ENCODE results near the gene MXD4. TPM values are rescaled to one million over a fixed set of nuclear protein-coding genes. Genes with fewer than 3 reads are reported as not detected.

Gene MXD4
- total RNA-seq, 1 donor from 2014 or later = 80.3 TPM

DNA sequence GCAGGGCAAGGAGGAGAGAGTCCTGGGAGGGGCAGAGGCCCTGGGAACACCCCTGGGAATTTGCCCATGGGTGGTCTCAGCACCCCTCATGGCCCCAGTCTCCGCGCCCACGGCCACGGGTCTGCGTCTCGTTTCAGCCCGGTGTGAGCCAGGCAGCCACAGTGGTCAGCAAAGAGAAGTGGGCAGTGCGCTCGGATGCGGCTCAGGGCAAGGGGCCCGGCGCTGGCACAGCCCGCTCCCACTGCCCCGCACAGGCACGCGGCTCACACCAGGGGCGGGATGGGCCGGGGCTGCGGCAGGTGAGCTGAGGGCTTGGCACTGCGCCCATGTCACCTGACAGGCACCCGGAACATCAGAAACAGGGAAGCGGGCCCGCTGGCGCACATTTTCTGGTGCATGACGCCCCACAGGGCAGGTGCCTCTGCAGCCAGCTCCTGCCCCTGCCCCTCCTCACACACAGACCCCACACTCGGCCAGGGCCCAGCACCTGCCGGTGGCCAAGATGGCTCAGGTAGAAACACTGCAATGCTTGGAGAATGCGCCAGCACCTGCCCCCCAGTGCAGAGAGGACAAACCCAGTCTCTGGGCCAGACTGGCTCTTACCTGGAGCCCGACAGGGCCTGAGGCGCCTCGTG, 41.9 kb upstream of the MXD4 start:
- Mint-ChIP-seq H3K27me3 (ENCODE audit: low read depth) (peaks cover 3% of the 10 kb centered on the region), H3K27ac (ENCODE audit: unreplicated experiment) (no peak overlapping the region), H3K4me1 (ENCODE audit: low read depth) (no peaks in the 10 kb centered on the region), H3K4me3 (ENCODE audit: unreplicated experiment) (no peak overlapping the region), H3K9me3 (ENCODE audit: low read depth) (peaks cover 17% of the 10 kb centered on the region), H3K36me3 (ENCODE audit: low read depth) (peaks cover 4% of the 10 kb centered on the region)
- TF ChIP-seq, protein P1, sequence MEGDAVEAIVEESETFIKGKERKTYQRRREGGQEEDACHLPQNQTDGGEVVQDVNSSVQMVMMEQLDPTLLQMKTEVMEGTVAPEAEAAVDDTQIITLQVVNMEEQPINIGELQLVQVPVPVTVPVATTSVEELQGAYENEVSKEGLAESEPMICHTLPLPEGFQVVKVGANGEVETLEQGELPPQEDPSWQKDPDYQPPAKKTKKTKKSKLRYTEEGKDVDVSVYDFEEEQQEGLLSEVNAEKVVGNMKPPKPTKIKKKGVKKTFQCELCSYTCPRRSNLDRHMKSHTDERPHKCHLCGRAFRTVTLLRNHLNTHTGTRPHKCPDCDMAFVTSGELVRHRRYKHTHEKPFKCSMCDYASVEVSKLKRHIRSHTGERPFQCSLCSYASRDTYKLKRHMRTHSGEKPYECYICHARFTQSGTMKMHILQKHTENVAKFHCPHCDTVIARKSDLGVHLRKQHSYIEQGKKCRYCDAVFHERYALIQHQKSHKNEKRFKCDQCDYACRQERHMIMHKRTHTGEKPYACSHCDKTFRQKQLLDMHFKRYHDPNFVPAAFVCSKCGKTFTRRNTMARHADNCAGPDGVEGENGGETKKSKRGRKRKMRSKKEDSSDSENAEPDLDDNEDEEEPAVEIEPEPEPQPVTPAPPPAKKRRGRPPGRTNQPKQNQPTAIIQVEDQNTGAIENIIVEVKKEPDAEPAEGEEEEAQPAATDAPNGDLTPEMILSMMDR (IDR thresholded peaks at IDR 0.05) = no peak
- DNase-seq (ENCODE audit: low spot score) = no peak

DNA sequence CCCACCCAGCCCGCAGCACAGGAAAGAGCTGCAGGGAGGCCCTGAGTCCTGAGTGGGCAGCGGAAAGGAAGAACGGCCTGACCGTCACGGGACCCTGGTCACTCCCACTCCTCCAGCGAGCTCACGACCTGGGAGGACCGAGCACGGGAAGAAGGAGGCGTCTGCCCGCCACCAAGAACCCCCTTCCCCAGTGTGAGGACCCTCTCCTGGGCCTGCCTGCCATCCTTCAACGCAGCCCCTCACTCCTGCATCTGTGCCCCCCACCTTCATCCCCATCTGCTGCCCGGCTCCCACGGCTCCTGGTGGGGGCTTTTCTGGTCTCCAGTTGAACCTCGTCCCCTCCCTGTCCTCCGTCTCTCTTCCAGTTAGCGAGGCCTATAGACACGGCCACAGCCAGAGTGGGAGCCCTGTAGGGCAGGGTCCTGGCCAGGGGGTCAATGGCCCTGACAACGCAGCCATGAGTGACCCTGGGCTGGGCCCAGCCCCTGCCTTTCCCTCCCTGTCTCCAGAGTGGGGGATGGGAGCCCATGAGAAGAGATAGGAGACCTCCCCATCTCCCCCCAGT, 41.3 kb upstream of the MXD4 start:
- Mint-ChIP-seq H3K27ac (ENCODE audit: unreplicated experiment) (no peak overlapping the region), H3K4me3 (ENCODE audit: unreplicated experiment) (no peak overlapping the region), H3K9me3 (ENCODE audit: low read depth) (peaks cover 17% of the 10 kb centered on the region), H3K4me1 (ENCODE audit: low read depth) (no peaks in the 10 kb centered on the region), H3K27me3 (ENCODE audit: low read depth) (peaks cover 2% of the 10 kb centered on the region), H3K36me3 (ENCODE audit: low read depth) (peaks cover 4% of the 10 kb centered on the region)
- TF ChIP-seq, protein P1 (IDR thresholded peaks at IDR 0.05) = no peak
- DNase-seq (ENCODE audit: low spot score) = no peak

DNA sequence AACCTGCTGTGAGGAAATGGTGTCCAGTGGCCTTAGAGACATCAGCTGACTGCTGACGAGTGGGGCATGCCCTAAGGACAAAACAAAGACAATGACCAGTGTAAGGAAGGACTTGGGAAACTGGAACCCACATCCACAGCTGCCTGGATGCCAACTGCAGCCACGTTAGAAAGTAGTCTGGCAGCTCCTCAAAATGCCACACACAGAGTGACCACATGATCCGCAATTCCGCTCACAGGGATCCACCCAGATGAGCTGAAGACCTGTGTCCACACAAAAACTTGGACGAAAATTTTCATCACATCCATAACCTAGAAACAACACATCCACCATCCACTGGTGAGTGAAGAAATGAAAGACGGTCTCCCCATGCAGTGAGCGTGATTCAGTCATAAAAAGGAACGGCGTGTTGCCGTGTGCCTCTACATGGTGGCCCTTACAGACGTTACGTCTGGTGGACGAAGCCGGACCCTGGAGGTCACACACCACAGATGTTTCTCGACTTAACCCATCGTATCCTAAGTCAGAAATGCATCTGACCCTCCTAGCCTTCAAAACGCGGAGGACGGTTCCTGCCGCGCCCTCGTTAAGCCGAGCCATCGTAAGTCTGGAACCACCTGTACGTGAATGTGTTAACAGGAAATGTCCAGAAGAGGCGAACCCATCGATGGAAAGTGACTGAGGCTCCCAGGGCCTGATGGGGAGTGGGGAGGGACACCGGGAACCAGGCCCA, 40.6 kb upstream of the MXD4 start:
- Mint-ChIP-seq H3K9me3 (ENCODE audit: low read depth) (peaks cover 12% of the 10 kb centered on the region), H3K27me3 (ENCODE audit: low read depth) (peaks cover 8% of the 10 kb centered on the region), H3K27ac (ENCODE audit: unreplicated experiment) (no peak overlapping the region), H3K4me1 (ENCODE audit: low read depth) (no peaks in the 10 kb centered on the region), H3K4me3 (ENCODE audit: unreplicated experiment) (no peak overlapping the region), H3K36me3 (ENCODE audit: low read depth) (peaks cover 7% of the 10 kb centered on the region)
- TF ChIP-seq, protein P1 (IDR thresholded peaks at IDR 0.05) = no peak
- no peak for DNase-seq (ENCODE audit: low spot score)

DNA sequence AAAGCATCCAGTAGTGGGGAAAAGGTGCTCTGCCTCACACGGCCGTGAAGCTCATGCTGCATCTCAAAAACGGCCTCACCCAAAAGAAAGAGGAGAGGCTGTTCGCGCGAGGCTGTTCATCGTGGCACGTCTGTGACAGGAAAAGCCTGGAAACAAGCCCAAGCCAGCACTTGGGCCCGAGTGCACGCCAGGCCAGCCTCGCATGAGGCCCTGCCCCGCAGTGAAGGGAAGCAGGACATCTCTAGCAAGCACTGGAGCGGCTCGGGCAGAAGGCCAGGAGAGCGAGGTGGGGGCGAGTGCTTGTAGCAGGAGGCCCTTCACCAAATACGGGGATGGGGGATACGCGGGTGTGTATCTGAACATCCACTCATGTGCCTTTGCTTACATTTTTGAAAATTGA, 39.9 kb upstream of the MXD4 start:
- H3K9me3 Mint-ChIP-seq (ENCODE audit: low read depth) = peaks cover 8% of the 10 kb centered on the region
- no peaks in the 10 kb centered on the region for H3K4me1 Mint-ChIP-seq (ENCODE audit: low read depth)
- H3K27ac Mint-ChIP-seq (ENCODE audit: unreplicated experiment) = no peak overlapping the region
- peaks cover 8% of the 10 kb centered on the region for H3K36me3 Mint-ChIP-seq (ENCODE audit: low read depth)
- H3K4me3 Mint-ChIP-seq (ENCODE audit: unreplicated experiment) = no peak overlapping the region
- TF ChIP-seq, protein P1 (IDR thresholded peaks at IDR 0.05) = no peak
- H3K27me3 Mint-ChIP-seq (ENCODE audit: low read depth) = peaks cover 10% of the 10 kb centered on the region
- no peak for DNase-seq (ENCODE audit: low spot score)

DNA sequence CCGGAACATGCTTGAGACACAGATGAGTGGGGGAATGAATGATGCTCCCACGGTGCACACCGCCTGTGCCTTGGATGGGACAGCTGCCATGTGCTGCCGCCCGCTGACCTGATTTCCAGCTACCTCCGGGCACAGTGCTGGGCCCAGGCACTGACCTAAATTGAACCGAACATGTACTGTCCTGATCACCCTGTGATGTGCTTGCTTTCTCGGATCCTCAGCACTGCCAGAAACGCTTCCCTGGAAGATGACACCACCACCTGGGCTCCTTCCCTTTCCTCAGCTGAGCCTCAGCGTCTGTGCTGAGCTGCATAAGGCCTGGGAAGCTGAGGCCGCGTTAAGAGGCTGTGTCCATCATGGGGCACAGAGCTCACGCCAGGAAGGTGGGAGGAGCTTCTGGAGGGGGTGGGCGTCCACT, 39.3 kb upstream of the MXD4 start:
- Mint-ChIP-seq H3K27ac (ENCODE audit: unreplicated experiment) (no peak overlapping the region), H3K27me3 (ENCODE audit: low read depth) (peaks cover 10% of the 10 kb centered on the region), H3K4me3 (ENCODE audit: unreplicated experiment) (no peak overlapping the region), H3K4me1 (ENCODE audit: low read depth) (no peaks in the 10 kb centered on the region), H3K36me3 (ENCODE audit: low read depth) (peaks cover 8% of the 10 kb centered on the region), H3K9me3 (ENCODE audit: low read depth) (peaks cover 6% of the 10 kb centered on the region)
- DNase-seq (ENCODE audit: low spot score) = no peak
- TF ChIP-seq, protein P1 (IDR thresholded peaks at IDR 0.05) = no peak

Measured in chondrocyte (in vitro differentiated cells).